ENCODE measurements around the gene MIER3.

Gene MIER3

GRCh38 chr5:56977822-56978221 lies 25.9 kb upstream of the MIER3 start:
- TF ChIP-seq CTCF (conservative IDR thresholded peaks at IDR 0.05; ENCODE audit: control insufficient read depth, insufficient read depth, low read depth, low read length) = no peak
- no peak overlapping the region for H3K4me3 ChIP-seq (ENCODE audit: control insufficient read depth, low read depth, low read length)
- no peak for DNase-seq (ENCODE audit: low read depth)

- no peak for TF ChIP-seq CTCF (conservative IDR thresholded peaks at IDR 0.05; ENCODE audit: control insufficient read depth, insufficient read depth, low read depth, low read length)
- no peak for DNase-seq (ENCODE audit: low read depth)
- H3K4me3 ChIP-seq (ENCODE audit: control insufficient read depth, low read depth, low read length) = no peak overlapping the region
Observed at GRCh38 chr5:56977021-56977420, 25.1 kb upstream of the MIER3 start.

- no peak overlapping the region for H3K4me3 ChIP-seq (ENCODE audit: control insufficient read depth, low read depth, low read length)
- TF ChIP-seq CTCF (conservative IDR thresholded peaks at IDR 0.05; ENCODE audit: control insufficient read depth, insufficient read depth, low read depth, low read length) = no peak
- DNase-seq (ENCODE audit: low read depth) = no peak
Observed at GRCh38 chr5:56974241-56974640, 22.3 kb upstream of the MIER3 start.

- no peak overlapping the region for H3K4me3 ChIP-seq (ENCODE audit: control insufficient read depth, low read depth, low read length)
- TF ChIP-seq CTCF (conservative IDR thresholded peaks at IDR 0.05; ENCODE audit: control insufficient read depth, insufficient read depth, low read depth, low read length) = no peak
- no peak for DNase-seq (ENCODE audit: low read depth)
Observed at GRCh38 chr5:56973473-56973872, 21.6 kb upstream of the MIER3 start.

- no peak overlapping the region for H3K4me3 ChIP-seq (ENCODE audit: control insufficient read depth, low read depth, low read length)
- TF ChIP-seq CTCF (conservative IDR thresholded peaks at IDR 0.05; ENCODE audit: control insufficient read depth, insufficient read depth, low read depth, low read length) = no peak
- no peak for DNase-seq (ENCODE audit: low read depth)
Observed at GRCh38 chr5:56971275-56971674, 19.4 kb upstream of the MIER3 start.

GRCh38 chr5:56964173-56964572 lies 12.2 kb upstream of the MIER3 start:
- TF ChIP-seq CTCF (conservative IDR thresholded peaks at IDR 0.05; ENCODE audit: control insufficient read depth, insufficient read depth, low read depth, low read length) = no peak
- H3K4me3 ChIP-seq (ENCODE audit: control insufficient read depth, low read depth, low read length) = no peak overlapping the region
- no peak for DNase-seq (ENCODE audit: low read depth)

GRCh38 chr5:56963246-56963645 lies 11.3 kb upstream of the MIER3 start:
- H3K4me3 ChIP-seq (ENCODE audit: control insufficient read depth, low read depth, low read length) = no peak overlapping the region
- no peak for DNase-seq (ENCODE audit: low read depth)
- no peak for TF ChIP-seq CTCF (conservative IDR thresholded peaks at IDR 0.05; ENCODE audit: control insufficient read depth, insufficient read depth, low read depth, low read length)
